GM12875 (cell line): ENCODE data around the gene BABAM2.

Experiments used
- H3K4me3 ChIP-seq: one replicate; pipeline ENCODE4 v1.5.1; 2011; ENCODE audit warnings: low read depth, low read length, control low read depth
- TF ChIP-seq, protein P1 (sequence below): IDR thresholded peaks from 2 replicates; pipeline ENCODE4 v1.5.1; 2011; ENCODE audit warnings: low read depth, mild to moderate bottlenecking, control low read depth, inconsistent platforms, low read length, moderate library complexity, borderline replicate concordance; ENCODE audit not compliant: insufficient read depth

BABAM2 gene

DNA sequence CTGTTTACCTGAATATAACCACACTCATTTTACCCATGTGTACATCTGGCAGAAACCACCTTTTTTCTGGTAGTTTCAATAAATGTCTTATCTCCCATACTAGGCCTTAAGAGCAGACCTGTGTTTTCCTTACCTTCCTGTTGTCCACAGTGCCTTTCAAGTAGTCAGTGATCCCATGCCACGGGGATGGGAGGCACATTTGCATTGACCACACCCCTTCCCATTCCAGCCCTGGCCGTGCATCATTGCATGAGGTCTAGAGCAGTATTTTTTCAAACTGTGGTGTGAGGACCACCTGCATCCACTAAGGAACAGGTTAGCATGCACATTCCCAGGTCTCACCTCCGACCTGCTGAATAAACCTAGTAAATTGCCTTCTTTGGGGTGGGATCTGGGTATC, 337.0 kb downstream of the BABAM2 start:
- no peak overlapping the region for H3K4me3 ChIP-seq
- TF ChIP-seq, protein P1, sequence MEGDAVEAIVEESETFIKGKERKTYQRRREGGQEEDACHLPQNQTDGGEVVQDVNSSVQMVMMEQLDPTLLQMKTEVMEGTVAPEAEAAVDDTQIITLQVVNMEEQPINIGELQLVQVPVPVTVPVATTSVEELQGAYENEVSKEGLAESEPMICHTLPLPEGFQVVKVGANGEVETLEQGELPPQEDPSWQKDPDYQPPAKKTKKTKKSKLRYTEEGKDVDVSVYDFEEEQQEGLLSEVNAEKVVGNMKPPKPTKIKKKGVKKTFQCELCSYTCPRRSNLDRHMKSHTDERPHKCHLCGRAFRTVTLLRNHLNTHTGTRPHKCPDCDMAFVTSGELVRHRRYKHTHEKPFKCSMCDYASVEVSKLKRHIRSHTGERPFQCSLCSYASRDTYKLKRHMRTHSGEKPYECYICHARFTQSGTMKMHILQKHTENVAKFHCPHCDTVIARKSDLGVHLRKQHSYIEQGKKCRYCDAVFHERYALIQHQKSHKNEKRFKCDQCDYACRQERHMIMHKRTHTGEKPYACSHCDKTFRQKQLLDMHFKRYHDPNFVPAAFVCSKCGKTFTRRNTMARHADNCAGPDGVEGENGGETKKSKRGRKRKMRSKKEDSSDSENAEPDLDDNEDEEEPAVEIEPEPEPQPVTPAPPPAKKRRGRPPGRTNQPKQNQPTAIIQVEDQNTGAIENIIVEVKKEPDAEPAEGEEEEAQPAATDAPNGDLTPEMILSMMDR = no peak

DNA sequence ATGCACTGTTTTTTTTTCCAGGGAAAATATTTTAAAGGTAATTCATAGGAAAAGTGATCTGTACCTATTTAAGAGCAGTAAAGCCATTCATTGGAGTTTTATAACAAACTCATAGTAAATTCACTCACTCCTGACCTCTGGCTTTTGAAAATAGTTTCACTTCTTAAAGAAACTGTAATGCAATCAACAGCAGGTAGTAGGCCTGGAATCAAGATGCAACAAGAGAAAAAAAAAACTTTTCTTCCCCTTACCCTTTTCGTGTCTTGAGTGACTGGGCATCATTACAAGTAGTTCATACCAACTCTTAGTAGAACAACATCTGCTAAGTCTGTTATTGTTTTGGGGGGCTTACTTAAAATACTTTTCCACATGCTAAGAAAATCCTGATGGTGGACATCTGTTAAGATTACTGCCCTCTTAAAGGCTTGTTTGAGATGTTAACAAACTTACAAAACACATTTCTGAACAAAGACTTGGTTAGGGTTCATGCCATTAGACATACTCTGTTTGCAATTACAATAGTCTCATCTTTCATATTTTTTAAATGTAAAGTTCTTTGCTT, 338.0 kb downstream of the BABAM2 start:
- TF ChIP-seq, protein P1 = no peak
- H3K4me3 ChIP-seq = no peak overlapping the region

DNA sequence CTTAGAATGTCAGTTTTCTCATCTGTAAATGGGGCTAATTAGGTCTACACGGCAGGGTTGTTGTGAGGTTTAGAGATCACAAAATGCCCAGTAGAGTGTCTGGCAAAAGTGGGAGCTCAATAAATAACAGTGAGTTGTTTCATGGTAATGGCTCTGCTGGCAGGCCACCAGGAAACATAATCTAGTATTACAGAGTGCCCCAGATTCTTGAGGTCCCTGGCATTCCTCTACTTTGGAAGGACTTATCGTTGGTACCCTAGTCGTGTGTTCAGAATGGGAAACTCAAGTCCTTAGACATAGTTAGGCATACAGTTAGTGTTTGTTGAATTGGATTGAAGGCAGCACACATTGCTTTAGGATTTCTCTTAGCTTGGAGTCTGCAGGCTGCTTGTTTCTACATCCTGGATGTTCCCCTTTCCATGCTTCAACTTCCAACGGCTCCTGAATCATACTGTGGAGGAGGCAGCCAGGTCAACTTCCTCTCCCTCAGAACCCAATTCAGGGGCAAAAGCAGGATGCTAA, 340.6 kb downstream of the BABAM2 start:
- TF ChIP-seq, protein P1 = no peak
- H3K4me3 ChIP-seq = no peak overlapping the region

DNA sequence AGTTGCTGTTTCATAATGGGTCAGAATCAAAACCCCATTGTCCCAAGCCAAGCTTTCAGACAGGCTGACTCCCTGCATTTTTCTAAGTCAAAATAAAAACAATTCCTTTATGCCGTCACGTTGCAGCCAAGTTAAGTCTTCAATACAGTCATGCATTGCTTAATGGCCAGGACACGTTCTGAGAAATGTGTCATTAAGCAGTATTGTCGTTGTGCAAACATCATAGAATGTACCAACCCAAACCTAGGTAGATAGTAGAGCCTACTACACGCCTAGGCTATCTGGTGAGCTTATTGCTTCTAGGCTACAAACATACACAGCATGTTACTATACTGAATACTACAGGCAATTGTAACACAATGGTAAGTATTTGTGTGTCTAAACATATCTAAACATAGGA, 341.8 kb downstream of the BABAM2 start:
- TF ChIP-seq, protein P1 = no peak
- H3K4me3 ChIP-seq = no peak overlapping the region

DNA sequence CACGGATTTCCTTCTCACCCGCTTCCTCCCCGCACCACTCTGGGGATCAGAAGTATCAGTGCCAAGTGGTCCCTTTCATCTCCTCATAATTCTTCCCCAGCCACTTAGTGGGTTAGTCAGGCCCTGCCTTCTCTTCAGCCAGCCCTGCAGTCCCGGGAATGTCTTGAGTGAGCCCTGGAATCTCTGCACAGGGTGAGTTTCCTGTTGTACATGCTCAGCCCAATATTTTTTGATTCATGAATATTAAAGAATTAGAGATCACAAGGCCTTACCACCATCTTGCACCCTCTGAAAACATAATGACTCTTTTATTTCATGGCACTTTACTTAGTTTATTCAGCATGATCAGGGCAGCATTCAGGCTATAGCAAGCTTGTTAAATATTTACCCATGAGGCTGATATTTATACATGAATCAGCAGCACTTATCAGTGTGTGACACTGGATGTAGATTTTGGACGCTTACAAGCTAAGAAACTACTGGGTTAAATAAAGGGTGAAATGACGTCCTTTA, 342.7 kb downstream of the BABAM2 start:
- TF ChIP-seq, protein P1 = no peak
- no peak overlapping the region for H3K4me3 ChIP-seq

DNA sequence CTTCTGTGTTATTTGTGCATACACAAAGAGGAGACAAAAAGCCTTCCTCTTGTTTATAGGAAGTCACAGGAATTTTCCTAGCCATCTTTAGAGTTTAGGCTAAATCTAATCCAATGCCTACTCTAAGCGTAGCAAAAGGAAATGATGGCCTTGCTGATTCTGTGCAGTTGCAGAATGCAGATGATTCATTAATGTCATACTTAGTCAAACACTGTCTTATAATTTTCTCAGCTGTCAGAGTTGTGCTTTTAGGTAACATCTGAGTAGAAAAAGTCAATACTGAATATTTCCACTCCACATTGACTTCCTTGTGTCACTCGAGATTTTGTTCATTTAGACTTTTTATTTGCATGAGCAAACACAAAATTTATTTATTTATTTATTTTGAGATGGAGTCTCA, 344.3 kb downstream of the BABAM2 start:
- no peak overlapping the region for H3K4me3 ChIP-seq
- TF ChIP-seq, protein P1 = no peak

DNA sequence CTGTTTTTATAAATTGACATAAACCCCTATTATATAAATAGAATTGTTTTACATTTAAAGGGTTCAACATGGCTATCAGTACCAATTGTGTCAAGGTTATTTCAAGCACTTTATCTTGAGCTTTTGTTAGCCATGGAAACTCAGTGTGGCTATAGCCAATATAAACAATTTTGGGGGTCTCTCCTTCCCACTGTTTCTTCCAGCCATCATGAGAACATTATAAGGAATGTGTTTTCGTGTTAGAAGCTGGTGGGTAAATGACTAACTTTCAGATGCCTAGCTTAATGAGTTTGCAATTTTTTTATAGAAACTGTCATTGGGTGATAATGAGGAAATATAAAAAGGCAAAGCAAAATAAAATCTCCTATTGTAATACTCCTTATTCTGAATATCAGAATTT, 348.7 kb downstream of the BABAM2 start:
- H3K4me3 ChIP-seq = no peak overlapping the region
- TF ChIP-seq, protein P1 = no peak
